ENCODE results near the gene PCCA.
"Not testable (repeated sequence)": the region's sequence is repeated elsewhere in the genome, so short reads cannot be mapped to it uniquely, and the experiment has no call there.

The PCCA gene

DNA sequence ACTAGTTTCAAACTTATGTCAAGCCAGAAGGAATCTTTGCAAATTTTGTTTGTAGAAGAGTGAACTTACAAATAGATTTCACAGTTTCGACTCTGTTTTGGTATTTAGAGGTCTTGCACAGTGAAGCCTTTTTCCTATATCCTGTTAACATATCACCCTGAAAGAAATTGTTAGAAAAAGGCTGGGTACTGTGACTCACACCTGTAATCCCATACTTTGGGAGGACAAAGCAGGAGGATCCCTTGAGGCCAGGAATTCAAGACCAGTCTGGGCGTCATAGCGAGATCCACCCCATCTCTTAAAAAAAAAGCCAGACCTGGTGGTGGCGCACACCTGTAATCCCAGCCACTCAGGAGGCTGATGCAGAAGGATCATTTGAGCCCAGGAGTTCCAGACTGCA, 275.7 kb downstream of the PCCA start:
- DNase-seq, result no peak

DNA sequence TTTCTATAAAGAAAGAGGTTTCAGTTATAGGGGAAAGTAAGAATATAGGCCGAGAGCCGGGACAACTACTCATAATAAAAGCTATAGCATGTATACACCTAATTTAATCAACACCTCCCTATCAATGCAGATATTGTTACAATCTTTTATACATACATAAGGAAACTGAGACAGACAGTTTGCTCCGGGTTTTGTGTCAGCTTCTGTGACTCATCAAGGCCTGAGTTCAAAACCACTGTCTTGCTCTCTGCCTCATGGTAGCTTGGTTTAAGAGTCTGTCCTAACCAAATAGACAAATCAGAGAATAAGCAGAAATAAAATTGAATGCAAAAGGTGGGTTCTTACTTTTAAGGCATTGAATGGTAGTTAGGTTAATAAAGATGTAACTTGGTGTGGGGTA, 276.8 kb downstream of the PCCA start:
- no peak for DNase-seq

DNA sequence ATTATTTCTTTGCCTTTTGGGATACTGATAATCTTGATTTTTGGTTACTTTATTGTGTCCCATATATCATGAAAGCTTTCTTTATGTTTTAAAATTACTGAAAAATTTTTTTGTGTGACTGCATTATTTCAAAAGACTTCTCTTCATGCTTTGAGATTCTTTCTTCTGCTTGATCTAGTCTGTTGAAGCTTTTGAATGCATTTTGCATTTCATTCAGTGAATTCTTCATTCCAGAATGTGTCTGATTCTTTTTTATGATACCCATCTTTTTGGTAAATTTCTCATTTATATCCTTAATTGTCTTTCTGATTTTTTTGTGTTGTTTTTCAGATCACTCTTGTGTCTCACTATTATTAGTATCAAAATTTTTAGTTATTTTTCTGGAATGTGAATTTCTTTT, 289.6 kb downstream of the PCCA start:
- no peak for DNase-seq

DNA sequence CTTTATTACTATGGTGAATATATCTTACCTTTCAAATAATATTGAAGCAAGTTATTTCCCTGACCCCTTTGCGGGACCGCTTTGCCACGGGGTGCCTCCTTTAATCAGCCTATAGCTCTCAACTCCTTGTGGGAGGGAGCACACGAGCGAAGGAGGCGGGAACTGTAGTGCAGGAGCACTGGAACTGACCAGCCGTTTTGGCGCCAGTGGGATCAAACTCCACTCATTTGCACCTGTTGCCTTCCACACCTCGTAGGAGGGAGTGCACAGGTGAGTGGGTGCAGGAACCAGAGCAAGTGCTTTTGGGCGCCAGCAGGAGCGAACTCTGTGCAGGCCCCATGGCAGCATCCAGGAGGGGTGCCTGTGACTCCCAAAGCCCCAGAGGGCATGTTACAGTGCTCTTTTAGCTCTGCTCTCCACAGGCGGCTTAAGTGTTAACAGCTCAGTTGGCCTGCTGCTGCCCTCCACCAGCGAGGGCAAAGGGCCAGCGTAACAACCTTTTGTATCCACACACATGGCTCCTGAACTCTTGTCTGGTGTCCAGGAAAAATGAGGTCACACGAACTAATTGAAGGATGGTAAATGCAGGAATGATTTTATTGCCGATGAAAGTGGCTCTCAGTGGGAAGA, 292.8 kb downstream of the PCCA start:
- DNase-seq, result no peak

DNA sequence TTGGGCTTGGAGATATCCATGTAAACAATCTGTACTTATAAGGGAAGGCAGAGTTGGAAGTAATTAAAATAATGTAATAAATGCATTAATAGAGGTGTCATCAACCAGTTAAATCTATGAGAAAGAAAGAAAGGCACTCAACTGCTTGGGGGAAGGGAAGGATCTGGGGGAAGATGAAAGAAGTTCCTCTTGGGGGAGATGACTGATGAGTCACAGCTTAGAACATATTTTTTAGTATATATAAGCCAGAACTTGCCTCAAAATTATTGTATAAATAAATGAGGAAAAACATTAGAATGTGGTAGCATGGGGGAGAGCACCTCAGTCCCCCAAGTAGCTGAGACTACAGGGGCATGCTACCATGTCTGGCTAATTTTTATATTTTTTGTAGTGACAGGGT, 293.9 kb downstream of the PCCA start:
- no peak for DNase-seq

DNA sequence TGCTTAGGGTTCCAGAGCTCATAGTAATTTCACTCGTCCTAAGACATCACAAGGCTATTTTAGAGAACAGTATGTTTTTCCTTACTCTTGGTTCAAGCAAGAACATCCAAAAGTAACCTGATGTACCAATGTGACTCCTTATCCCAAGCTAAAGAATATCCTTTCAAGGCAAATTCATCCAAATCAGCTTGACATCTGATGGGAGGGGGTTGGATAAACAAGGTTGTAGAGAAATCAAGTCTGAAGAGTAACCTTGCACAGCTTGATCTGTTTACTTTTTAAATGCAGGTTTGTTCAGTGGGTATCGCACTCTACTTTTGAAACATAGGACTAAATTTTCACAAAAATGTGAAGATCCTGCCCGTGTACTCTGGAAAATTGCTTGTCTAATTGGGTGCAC, 298.5 kb downstream of the PCCA start:
- no peak for DNase-seq

DNA sequence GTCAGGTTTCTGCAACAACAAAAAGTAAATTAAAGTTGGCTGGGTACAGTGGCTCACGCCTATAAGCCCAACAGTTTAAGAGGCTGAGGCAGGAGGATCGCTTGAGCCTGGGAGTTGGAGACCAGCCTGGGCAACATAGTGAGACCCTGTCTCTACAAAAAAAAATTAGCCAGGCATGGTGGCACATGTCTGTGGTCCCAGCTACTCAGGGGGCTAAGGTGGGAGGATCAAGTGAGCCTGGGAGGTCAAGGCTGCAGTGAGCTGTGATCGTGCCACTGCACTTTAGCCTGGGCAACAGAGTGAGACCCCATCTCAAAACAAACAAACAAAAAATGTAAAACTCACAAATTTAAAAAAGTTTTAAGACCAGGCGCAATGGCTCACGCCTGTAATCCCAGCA, 299.3 kb downstream of the PCCA start:
- DNase-seq, result not testable (repeated sequence)

DNA sequence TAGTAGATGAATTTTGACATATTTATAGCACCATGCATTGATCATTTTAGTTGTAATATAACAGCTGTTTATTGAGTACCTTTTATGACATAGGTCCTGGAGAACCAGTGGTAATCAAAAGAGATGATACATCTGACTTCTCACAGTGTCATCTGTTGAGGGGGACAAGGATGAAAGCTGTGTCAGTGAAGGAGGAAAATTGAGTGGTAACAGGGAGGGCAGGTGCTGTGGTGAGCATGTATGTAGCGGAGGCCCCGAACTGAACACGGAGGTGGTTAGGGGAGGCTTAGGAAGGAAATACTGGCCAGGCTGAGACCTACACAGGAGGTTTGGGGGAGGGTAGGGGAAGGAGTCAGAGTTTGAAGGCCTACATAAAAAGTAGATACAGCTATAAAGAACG, 300.0 kb downstream of the PCCA start:
- DNase-seq, result no peak

DNA sequence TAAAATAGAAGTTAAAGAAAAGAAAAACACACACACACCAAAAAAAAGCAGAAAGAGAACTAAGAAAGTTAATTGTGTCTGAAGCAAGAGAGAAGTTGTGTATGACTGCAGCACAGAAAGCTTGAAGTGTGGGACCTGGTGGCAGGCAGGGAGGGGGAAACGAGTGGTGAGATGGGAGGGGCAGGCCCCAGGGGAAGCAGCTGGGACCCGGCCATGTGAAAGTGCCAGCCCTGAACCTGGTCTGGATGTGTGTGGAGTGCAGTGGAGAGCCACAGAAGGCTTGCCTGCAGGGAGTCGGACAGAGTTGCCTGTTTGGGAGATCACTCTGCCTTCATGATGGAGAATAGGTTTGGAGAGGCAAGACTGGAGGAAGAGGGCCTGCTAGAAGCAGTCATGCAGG, 300.7 kb downstream of the PCCA start:
- DNase-seq, result no peak

DNA sequence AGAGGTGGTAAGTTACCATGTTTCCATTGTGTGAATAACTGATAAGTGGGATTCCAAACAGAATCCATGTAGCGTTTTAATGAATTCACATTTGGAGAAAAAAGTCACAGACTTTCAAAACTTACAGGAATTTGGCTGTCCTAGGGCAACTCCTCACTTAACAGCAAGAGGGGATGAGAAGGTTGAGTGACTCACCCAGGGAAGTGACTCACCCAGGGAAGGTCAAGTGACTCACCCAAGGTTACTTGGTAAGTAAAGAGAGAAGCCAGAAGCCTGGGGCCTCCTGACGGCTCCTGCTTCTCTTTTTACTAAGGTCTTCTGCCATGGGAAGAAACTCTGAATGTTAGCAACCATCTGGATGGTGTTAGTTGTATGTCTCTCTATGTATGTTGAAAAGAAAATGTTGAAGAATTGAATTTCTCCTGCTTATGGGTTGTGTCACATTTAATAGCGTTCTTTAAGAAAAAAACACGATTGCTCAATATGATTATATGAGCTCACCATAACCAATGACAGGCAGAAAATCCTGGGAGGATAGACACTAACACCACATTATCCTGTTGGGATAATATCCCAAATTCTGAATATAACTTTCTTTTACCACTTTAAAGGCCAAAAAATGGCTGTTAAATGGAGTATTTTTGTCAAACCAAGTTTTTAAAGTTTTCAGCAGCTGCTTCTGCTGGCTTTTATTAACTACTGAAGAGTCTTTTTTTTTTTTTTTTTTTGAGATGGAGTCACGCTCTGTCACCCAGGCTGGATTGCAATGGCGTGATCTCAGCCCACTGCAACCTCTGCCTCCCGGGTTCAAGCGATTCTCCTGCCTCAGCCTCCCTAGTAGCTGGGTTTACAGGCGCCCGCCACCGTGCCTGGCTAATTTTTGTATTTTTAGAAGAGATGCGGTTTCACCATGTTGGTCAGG, 304.1 kb downstream of the PCCA start:
- DNase-seq, result no peak

DNA sequence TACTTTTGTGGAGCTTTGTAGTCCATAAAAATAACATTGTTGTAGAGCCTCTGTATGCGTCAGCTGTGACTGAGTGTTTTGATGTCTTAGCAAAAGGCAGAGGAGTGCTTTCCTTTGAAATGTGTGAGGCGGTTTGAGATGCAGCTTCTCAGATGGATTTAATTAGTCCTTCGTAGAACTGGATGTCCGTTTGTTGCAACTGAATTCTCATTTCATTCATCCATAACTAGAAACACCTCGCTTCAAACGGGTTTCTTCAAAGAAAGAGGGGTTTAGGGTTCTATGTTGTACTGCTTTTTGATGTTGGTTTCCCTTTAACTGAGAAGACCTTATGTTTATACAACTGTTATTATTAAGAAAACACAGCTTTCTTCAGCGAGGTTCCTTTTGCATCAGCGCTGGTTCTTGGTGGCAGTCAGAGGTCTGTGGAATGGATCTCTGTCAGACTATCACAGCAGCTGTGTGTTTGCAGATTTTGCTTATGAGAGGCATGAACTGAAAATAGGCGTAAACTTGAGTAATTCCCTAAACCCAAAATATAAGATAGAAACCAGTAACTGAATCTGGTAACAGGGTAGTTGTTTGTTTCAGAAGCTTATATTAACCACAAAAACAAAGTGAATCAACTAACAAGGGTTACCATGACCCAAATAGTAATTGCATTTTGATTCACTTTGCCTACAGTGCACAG, 305.3 kb downstream of the PCCA start:
- DNase-seq, result no peak

DNA sequence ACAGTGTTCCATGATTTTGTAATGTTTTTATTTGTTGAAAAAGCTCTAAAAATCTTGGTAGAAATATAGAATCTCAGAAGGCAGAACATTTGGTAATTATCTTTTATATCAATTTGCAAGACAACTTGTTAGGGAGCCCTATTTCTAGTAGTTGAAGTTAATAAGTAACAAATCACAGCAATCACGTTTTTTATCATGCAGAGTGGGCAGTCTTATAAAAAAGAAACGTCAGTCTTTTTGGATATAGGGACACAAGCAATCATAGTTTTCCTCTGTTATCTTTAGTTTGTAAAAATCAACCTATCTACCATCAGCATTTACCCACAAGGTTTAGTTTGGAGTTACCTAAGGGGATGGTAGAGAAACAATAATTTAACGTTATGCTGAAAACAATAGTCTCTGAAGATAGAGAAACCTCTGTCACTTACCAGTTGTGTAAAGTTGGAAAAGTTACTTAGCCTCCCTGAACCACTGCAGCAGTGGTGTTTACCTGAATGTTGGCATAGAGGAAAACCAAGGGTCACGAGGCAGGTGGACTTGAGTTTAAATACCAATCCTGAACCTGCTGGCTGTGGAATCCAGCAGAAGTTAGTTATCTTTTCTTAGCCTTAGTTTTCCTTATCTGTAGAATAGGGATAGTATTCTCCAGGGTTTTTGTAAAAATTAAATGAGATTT, 306.9 kb downstream of the PCCA start:
- no peak for DNase-seq

DNA sequence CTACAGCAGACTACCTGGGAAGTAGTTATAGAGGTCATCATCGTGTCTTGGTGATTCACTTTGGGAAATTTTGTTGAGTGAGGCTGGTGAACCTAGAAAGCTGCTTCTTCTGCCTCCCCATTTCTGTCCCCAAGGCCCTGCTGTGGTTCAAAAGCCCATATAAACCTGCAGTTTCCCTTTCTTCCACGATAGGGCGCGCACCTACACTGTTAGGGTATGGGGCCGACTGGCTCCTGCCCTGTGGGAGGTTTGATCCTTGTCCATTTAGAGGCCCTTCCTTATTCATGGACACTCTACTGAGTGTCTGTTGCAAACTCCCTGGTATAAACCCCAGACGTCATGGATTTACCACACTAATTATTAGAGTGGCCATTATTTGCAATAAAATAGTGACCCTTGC, 307.9 kb downstream of the PCCA start:
- no peak for DNase-seq

DNA sequence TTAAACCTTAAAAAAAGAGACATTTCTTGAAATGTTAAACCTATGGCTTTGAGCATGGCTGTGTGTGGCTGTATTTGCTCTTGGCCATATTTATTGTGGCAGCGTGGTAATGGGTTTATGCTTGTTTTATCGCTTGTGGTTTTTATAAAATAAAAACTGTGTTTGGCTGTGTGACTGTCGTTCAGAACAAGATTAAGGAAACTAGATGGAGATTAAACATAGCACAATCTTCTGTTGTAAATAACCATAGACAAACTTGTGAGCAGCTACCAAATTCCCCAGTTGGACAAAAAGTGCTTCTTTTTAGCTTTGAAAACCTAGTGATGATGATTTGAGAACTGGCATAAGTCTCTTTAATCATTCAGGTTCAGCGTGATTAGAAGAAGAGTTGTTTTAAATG, 308.7 kb downstream of the PCCA start:
- DNase-seq, result no peak

DNA sequence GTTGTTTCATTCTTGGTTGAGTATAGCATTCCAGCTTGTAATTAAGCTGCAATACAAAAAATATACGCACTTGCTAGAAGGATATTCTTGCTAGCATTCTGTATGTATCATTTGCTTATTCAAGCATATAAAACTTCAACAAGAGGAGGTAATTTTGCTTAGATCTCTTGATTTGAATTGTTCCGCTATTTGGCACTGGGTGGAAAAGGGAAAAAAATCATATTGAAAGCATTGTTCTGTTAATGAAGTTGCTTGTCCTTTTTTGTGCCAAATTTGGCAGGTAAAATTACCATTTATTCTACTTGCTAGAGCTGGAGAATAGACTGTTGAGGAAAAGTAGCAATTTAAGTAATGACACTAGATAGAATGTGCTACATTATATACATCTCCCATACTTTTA, 309.5 kb downstream of the PCCA start:
- DNase-seq, result no peak

DNA sequence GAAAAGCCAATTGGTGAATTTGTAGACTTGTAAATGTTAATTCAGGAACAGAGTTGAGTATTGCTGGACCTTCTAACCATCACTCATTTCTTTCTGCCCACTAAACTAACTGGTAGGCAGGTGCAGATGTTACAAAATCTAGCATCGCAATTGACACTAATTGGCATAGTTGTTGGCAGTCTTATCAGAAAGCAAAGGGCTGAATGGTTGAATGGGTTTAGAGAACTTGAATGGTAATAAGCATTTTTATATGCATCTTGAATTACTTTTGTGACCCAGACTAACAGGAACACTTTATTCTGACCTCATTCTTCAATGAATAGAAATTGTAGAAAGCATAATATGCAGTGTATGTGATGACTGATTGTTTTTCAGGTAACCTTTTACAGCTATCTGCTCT, 310.6 kb downstream of the PCCA start:
- no peak for DNase-seq

DNA sequence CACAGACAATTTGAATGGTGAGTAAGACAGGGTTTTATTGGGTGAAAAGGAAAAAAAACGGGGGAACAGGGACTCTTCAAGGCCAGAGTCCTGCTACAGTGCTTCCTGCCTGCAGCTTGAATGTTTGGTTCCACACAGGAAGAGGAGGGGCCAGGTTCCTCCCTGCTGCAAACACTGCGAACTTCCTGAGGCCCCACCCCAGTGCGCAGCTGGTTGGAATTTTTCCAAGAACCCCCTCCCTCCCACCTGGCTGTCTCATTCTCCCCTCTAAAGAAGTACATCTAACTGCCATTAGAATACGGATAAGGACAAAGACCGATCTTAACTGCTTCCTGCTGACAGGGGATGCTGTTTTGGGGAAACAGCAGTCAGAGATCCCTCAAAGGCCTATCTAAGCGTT, 314.8 kb downstream of the PCCA start:
- no peak for DNase-seq

DNA sequence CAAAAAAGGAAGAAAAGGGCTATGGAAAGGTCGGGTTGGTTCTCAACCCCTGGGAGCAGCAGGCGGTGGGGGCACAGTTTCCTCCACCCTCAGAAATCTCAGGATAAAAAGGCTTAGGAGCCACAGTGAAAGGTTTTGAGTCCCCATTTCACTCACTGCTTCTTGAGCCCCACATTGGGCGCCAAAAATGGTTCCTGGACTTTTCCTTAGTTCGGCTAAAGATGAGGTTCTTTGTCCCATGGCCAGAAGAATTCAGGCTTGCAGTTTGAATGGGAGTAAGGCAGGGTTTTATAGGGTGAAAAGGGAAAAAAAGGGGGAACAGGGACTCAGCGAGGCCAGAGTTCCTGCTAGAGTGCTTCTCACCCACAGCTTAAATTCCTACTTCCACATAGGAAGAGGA, 320.2 kb downstream of the PCCA start:
- DNase-seq, result no peak

DNA sequence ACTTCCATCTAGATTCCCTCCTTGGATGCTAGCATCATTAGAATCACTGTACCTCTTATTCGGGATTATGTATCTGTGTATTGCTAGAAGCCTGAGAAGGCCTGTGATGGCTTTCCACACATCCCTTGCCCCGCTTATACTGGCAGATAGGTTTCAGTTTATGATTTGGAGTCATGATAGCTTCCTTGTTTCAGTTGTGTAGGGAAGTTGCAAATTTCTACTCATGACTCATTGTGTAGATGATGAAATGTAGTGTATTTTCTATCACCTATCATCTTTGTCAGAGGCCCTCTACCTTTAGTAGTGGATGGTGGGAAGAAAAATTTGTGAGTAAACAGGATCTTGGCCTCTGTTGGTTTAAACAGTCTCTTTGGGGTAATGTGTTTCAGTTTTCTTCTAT, 334.5 kb downstream of the PCCA start:
- no peak for DNase-seq

DNA sequence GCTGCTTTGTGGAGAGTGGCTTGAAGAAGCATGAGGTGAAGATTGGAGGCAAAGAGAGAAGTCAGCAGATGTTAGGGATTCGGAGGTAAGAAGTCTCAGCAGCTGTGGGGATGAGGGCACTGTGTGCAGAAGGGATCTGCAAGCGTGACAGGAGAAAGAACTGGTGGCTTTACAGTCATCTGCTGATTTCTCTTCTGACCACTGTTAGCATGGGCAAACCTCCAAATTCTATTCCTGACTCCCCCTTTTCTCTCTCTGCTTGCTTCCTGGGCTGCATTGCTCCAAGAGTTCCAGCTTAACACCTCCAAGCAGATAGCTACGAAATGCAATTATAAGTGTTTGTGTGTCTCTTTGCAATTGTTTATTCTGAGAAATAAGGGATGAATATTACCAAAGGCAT, 340.1 kb downstream of the PCCA start:
- DNase-seq, result no peak

DNA sequence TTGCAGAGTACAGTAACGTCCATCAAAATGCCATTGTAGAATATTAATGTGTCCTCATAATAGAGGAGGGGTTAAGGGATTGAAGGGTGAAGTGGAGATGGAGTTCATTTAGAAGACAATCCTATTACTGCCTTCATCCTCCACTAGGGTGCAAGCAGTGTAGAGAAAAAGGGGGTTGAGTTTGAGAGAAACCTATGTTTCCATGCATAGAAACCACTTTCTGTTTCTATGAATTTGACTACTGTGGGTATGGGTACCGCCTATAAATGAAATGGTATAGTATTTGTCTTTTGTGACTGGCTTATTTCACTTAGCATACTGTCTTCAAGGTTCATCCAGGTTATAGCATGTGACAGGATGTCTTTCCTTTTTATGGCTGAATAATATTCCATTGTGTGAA, 343.7 kb downstream of the PCCA start:
- no peak for DNase-seq

DNA sequence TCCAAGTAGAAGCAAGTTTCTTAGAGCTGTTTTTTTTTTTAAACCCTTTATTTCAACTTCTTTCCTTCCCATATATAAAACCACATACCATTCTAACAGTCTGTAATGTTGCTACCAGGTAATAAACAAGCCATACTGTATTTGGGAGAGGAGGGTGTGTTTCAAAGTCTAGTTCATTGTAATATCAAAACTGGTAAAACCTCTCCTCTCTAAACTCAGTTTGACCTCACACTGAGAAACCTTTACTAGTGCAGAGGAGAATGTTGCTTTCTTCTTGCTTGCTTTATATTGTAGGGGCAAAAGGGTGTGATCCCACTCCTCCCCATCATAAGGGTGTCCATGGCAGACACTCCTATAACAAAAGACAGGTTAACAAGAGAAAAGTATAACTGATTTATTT, 344.6 kb downstream of the PCCA start:
- DNase-seq, result no peak

DNA sequence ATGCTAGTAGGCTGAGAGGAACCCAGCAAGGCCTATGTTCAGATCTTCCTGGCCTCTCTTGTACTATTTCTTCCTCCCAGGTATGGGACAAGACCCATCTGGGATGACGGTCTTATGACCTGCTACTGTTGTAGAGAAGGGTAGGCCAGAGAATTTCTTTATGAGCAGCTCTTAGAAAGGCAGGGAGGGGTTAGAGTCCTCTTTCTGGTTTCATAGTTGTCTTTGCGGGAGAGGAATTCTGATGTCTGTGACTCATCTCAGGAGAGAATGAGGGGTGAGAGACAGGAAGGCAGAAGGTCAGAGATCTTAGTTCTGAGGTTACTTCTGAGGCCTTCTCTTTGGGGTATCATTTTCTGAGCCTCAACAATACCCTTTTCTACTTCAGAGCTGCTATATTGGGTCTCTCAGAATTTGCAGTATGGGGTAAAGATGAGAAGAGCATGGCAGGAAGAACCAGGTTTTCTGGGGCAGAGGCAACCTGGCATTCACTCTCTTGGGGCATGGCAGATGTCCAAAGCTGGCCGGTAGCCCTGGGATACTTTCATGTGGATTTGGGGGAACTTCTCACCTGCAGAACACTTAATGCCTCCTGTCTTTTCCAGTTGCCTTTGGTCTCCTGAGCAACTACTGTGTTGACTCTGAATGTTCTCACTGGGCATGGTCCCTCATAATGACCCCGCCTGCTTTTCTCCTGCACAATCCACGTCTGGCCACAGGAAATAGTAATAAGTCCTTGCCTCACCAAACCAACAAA, 345.3 kb downstream of the PCCA start:
- DNase-seq, result no peak
